CD4-positive, alpha-beta T cell treated with Interleukin-4 for 1 hour (primary cell): ENCODE results near the gene NINJ2.
"Not testable (repeated sequence)": the region's sequence is repeated elsewhere in the genome, so short reads cannot be mapped to it uniquely, and the experiment has no call there.

Experiments used
- DNase-seq, 2 donors: peaks; one replicate each; pipeline ENCODE4 v3.0.0-alpha.2; 2020 to 2022

NINJ2 gene

DNA sequence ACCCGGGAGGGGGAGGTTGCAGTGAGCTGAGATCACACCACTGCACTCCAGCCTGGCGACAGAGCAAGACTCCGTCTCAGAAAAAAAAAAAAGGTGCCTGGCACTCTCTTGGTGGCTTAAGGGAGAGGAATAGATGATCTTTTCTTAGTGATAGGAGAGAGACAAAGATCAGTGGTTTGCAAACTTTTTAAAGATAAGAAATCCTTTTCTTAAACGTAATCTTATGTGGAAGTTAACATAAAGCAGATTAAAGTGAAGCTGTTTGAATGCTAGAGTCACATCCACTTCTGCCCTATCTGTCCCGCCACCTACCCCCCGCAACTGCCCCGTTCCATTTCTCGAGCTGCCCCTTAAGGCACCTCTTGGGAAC lies 6.3 kb upstream of the NINJ2 start:
- no peak for DNase-seq

DNA sequence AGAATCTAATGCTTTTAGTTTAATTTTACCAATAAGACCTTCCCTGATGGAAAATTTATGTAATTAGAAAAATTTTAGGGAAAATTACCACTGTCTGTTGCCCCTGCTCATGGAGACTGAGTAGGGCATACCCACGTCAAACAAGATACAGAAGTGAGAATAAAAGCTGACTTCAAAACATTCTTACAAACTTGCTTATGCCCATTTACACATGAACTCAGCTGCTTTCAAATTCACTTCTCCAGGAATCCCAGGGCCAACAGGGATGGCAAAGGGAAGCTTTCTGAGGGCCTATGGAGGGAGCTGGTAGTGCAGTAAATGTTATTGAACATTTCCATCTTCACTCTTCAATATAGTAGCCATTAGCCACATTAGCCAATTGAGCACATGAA lies 4.8 kb upstream of the NINJ2 start:
- DNase-seq: no peak

DNA sequence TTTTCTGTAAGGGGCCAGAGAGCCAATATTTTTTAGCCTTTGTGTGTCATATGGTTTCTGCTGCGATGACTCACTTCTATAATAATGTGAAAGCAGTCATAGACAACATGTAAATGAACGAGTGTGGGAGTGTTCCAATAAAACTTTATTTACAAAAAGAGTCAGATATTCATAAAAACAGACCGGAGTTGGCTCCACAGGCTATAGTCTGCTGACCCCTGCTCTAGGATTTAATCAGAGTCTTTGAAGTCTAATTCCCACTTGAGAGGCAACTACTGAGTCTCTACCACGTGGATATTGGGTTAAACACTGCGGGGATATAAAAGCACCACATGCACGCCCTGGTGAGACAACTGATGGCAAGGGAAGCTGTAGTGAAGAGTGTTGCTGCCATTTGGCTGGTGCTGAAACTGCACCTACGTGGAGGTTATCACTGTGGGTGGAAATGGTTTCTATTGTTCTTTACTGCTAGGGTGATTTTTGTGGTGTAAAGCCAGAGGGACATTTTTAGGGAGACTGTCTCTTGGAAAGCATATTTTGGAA lies 3.6 kb upstream of the NINJ2 start:
- DNase-seq: peak; percentile 17 to 48

DNA sequence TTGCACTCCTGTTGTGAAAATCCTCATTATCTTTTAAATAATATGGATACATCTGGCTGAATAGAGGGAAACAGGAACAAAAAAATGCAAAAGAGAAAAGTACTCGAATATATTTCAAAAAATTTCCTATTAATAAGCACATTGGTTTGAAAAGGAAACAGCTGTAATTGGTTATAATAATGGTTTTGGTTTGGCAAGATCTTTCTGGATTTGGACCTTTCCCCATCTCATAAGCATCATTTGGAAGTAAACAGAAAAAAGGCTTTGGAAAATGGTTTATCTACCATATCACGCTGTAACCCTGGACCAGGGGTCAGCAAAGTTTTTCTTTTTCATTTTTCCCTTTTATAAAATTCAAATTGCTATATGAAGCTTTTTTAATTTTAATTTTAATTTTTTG lies 2.8 kb upstream of the NINJ2 start:
- no peak for DNase-seq

DNA sequence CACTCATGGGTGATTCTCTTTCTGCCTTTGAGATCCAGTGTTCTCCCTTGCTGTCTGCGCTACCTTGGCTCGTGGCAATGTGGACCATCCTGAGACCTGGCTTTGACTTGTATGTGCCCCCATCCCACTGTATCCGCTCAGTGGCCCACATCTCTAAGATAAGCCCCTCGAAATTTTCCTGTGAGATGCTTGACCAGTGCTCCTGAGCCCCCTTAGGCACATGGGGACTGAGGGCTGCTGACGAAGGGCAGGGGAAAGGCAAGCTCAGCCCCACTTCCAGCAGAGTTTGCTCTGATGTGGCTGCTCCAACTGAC lies 1.5 kb upstream of the NINJ2 start:
- DNase-seq: no peak

DNA sequence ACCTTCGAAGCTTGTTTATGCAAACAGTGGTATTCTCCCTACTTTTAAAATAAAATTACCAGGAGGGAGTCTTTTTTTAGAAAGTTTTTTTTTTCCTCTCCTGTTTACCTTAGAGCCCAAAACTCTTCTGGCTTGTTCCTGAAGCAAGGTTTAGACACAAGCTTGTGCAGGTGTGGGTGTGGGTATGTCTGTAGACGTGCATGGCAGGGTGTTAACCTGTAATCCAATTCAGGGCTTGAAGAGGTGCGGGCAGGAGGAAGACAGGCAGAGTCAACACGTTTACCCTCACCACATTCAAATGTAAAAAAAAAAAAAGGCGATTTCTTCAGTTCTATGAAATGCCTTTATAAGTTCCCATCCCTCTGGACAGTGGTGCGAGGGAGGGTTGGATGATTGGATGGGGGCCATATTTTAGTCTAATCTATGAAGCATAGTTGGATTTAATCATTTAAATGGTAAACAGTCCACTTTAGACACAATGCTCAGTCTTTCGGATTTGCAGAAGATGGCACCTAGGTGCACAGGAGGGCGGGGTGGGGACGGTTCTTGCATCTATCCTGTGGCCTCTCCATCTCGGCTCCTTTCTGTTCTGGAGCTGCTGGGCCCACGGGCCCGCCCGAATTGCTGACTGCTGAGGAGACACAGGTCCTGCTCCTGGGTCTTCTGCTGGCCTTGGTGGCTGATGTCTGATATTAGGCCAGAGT lies 982 bp upstream of the NINJ2 start:
- DNase-seq: no peak

DNA sequence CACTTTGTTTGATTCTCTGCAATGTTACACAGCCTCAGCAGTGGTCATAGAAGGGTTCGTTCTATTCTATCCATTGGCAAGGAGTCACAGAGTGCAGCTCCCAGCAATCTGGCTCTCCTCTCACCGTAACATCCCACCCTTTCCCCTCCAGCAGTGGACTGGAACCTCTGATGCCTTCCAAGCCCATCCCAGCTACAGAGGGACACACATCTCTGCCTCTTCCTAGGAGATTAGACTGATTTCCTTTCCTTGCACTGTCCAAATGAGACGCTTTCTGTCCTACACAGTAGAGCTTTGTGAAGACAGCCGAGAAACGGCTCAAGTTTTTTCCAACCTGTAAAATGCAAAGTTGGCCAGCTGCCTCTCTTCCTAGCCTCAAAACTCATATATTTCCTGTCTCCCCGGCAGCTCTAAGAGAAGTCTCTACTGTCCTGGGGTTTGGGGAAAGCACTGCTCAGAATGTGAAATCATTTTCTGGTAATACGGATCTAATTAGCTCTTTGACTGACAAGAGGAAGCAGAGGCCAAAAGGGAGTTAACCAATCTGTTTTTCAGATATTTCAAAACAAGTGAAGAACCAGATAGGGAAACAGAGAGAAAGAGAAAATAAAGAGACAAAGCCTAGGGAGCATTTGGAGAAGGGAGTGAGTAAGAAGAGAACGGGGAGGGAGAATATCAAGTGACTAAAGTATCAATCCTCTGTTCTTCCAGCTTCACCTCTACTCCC lies 516 bp downstream of the NINJ2 start:
- no peak for DNase-seq

DNA sequence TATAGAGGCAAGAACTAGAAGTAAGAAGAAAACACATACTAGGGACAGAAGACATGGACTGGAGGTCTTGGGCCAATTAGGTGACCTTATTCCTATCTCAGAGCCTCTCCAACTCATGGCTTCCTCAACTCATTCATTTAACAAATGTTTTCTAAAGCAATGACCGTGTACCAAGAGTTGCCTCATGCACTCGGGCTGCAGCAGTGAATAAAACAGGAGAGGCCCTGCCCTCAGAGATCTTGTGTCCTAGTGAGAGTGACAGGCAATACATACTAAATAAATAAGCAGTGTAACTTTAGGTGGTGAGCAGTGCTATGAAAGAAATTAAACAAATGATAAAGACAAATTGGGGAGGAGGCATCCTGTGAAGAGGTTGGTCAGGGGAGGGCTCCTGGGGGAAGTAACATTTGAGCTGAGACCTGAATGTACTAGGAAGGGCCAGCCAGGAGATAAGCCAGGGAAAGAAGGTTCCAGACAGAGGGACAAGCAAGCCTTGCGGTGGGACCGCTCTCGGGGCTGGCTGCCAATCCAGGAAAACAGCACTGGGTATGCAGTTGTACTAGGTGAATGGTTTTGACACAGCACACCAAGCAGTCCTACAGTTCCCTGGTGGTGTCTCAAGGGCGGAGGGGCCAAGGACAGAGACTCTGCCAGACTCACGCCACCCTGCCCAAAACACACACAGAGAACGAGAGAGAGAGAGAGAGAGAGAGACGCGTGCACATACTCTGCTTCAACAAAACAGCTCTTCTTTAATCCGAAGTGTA lies 1.3 kb downstream of the NINJ2 start:
- DNase-seq: no peak

DNA sequence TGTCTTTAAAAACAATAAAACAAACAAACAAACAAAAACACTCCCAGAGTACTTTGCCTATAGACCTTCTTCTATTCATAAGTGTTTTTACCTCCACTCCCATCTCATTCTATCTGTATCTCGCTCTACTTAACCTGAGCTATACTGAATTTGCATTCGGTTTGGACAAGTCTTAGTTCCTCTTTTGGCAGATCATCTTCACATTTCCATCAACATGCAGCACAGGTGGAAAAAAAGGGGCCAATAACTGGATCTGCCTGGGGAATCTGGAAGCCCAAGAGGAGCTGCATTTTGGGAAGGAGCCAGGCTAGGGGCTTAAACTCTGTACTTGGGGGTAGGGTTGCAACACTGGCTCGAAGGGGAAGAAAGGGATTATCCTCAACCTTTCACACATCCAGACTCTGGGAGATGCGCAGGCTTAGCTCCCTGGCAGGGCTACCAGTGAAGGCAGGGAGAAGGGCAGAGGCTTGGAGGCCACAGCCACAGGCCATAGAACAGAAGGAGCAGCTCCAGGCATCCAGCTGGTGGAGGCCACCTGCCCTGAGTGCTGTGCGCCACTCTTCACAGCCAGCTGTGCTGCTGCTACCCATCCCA lies 4.1 kb downstream of the NINJ2 start:
- DNase-seq: no peak

DNA sequence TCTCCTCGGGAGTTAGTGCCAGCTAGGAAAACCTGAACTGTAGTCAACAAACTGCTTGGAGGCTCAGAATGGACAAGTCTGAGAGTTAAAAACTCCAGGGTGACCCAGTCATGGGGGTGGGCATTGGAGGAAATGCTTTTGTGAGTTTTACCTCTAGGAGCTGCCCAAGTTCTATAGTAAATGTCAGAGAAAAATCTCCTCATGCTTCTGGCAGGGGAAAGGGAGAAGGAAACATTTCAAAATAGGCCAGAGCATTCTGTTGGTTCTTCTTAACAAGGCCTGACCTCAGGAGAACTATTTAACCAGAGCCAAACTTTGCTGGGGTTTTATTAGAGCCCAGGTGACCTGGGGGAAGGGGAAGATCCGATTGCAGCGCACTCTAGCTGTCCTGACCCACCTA lies 12.3 kb downstream of the NINJ2 start:
- DNase-seq: no peak

DNA sequence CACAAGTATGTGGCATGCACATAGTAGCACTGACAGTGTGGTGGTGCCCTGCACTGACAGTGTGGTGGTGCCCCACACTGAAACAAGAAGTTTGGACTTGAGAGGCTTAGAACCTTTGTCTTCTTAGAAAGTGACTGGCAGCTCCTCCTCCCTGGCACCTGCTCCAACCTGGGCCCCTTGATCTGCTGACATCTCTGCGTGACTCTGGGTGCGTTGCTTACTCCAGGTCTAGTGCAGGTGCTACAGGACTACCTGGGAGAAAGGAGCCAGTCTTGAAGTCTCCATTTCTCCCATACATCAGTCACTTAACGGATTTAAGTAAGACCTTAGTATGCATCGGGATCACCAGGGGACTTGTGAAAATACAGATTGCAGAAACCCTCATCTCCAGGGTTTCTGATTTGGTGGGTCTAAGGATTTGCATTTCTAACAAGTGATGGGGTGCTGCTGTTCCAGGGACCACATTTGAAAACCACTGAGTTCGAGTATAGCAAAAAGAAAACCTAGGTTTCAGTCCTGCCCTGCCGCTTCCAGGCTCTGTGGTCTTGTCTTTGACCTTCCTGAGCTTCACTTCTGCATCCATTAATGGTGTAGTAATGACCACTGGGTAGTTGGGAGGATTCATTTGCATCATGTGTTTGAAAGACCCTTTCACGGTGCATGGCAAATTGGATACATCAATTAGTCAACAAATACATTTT lies 15.7 kb downstream of the NINJ2 start:
- DNase-seq: no peak

DNA sequence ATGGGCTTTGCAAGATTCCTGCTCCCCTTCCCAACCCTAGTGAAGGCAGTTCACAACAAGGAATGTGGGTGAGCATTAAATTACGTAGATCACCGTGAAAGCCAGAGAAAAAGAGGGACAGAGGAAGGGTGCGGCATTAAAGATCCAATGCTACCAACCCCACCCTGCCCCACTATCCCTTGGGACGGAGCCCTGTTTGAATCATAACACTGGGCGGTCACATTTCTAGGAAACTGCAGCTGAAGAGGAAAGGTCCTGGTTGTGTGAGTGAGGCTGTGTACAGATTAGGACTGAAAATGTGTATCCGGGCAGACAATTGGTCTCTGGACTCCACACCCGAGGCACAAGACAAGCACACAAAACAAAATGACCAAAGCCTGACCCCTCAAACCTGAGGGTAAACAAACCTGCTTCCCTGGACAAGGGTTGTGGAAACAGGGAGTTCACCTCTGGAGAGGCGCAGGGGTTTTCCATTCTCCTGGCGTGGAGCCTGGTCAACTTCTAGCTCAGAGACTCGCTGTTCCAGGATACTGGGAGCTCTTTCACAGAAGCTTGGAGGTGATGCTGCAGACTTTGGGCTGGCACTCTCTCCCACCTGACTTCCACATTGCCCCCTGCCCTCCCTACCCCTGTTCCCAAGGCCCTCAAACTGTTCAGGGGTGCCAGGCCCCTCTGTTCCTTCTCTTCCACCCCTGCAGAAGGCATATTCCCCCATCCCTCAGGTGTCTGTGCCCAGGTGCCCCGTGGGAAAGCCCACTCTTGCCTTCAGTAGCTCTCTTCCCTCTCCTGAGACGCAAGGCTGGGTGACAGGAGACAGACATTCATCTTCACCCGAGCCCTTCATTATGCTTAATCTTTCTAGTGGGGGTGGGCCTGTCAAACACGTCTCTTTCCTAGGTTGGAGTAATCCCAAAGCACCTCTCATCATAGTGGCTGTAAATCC lies 16.5 kb downstream of the NINJ2 start:
- no peak for DNase-seq

DNA sequence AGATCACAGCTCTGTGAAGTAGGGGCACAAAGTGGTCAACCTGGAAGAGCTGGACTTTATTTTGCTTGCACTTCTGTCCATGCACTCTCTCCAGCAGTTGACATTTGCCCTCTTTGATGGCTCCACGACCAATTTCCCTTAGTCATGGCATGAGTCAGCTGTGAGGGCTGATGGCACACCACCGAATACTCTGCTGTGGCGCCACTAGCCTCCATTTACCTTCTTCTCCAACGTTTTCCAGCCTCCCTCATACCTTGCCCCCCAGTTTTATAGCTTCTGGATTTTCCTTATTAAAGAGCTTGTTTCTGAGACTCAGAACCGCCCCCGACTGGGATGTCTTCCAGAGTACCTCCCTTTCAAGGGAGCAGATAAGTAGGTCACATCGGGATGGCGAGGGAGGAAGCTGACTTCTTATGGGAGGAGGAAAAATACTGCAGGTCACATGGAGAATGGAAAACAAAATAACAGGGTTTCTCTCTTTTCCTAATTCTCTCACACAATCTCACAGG lies 17.6 kb downstream of the NINJ2 start:
- no peak for DNase-seq

DNA sequence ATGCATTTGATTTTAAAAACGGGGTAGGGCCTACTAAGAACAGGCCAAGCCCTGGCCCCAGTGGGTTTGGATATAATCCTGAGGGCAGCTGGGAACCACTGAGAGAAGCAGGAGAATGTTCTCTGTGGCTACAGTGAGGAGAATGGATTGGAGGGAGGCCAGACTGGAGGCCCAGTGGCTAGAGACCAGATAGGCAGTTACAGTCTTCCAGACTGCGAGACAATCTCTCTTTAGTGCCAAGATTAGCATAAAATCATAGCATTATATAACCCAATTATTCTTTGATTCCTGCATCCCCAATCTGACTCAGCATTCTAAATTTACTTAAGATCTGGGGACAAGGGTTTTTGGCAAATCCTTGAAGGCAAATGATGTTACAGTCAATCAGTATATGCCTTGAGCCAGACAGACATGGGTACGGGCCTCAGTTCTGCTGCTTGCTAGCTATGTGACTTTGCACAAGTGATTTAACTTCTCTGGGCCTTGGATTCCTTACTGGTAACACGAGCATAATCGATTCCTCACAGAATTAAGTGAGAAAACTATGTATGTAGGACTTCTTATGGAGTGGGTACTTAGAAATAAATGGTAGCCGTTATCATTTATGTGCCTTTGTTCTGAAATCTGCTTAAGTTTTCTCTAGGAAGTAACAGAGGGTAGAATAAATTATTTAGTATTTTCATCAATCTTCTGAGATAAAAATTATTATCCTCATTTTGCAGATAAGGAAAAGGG lies 18.3 kb downstream of the NINJ2 start:
- DNase-seq: no peak

DNA sequence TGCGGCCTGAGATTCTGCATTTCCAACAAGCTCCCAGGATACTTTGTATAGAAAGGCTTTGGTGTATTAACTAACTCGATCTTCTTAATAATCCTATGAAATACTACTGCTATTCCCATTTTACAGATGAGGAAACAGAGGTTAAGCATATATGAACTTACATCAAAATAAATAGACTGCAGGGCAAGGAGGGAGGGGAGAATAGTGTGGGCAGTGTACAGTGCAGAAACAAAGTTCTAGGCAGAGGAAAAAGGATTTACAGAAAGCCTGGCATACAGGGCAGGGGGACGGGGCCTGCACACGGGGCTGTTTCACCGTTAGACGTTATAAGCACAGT lies 19.0 kb downstream of the NINJ2 start:
- DNase-seq: no peak

DNA sequence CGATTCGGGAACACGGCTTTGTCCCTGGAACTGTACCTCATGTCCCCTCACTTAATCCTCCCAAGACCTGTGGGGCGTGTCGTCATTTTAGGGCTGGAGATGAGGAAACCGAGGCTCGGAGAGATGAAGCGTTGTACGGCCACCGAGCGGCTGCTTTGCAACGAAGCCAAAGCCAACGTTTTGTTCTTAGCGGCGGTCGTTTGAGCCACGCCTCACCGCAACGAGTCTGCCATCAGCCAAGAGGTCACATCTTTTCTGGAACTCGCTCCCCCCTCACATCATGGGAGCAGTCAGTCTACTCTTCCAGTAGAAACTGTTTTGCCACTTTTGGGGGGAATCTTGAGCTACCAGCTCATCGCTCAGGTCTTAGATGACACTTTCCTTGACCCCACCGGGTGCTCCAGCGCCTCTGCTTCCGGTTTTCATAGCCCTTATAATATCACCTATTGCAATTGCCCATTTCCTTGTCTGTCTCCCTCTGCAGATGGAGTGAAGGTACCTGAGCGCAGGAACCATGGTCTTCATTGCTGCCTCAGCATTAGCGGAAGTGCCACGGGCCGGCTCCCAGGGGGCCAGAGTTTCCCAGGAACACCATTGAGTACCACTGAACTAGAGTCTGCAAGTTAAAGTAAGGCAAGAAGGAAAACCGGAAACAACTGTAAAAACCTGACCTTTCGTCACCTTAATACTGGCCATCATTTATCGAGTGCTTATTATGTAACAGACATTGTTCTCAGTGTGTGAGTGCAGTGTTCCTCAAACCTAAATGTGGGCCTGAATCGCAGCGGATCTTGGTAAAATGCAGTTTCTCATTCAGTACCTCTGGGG lies 19.6 kb downstream of the NINJ2 start:
- DNase-seq: peak; percentile 26 to 33

DNA sequence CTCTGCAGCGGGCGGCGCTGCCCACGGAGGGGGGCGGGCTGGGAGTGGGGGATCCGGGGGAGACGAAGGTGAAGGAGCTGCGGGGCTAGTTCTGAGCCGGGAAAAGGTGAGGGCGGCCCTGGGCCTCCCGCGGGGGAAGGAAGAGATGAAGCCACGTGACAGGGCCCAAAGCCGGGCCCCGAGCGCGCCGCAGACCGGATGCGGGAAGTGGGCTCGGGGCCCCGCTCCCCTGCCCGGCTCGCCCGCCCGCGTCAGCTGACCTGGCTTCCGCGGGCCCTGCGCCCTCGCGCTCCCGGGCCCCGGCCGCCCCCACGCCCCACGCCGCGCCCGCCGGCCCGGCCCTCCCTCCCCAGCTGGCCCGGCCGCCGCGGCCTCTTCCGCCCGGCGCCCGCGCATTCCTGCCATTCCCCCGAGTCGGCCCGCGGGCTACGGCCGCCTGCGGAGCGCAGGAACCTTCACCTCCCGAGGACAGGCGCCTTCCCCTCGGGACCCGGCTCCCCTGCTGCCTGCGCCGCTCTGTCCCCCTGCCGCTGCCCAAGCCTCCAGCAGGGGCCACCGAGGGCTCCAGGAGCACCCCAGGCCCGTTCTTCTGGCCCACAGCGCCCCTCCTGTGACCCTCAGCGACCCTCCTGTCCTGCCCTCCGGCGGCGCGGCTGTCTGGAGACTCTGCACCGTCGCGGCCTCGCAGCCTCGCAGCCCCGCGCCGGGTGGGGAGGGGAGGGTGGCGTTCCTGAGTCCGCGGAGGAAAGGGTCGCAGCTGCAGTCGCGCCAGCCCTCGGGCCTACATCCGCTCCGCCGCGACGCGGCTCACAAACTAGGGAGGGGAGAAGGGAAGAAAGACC lies 20.4 kb downstream of the NINJ2 start:
- DNase-seq: peak; percentile 75 to 80

DNA sequence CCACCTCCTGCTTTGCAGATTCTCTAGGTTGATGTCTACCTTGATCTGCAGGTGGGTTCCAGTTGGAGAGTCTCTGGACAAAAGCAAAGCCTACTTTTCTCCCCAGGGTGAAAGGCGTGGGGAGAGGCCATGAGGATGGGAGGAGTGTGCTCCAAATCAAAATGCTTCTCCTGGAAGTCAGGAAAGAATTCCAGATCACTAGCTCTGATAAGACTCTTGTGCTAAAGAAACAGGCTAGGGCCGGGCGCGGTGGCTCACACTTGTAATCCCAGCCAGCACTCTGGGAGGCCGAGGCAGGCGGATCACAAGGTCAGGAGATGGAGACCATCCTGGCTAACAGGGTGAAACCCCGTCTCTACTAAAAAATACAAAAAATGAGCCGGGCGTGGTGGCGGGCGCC lies 21.9 kb downstream of the NINJ2 start:
- DNase-seq: not testable (repeated sequence)

DNA sequence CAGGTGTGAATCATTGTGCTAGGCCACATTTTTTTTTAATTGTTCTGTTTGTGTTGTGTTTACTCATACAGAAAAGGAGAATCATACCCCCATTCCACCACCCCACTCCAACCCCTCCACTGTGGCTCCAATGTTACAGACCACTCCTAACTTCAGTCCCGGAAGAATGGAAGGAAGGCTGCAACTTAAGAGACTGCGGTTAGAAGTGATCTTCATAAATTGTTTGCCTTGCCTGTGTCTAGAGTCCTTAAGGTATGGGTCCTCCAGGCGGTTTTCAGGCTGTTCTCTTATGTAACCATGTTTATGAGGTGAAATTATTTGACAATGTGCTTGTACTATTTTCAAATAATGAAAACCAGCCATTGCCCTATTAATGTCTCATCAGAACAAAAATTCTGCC lies 22.5 kb downstream of the NINJ2 start:
- DNase-seq: no peak
